Loucy (cell line): ENCODE data around the gene KRT31.

Experiments used
- CTCF ChIP-seq: fragments of 200-600 bp; sonication (generic); conservative IDR thresholded peaks from 2 replicates; pipeline ENCODE4 v1.5.1; 2014; ENCODE audit warnings: mild to moderate bottlenecking, antibody characterized with exemption, low read length
- EZH2phosphoT487 ChIP-seq: fragments of 200-600 bp; IDR thresholded peaks from 2 replicates; pipeline ENCODE4 v1.6.1; 2018; ENCODE audit warnings: antibody characterized with exemption, mild to moderate bottlenecking, moderate library complexity, borderline replicate concordance

GRCh38 chr17:41437254-41437653 is 39.8 kb upstream of the KRT31 start:
- TF ChIP-seq CTCF (no peak), EZH2phosphoT487 (no peak)
